HFFc6 (cell line): Measurements from ENCODE around the gene PREX1. TPM values are rescaled to one million over a fixed set of nuclear protein-coding genes. Genes with fewer than 3 reads are reported as not detected.

Source experiments
- DNase-seq: peaks from one replicate; pipeline ENCODE4 v3.0.0-alpha.2; 2018
- H3K27ac Mint-ChIP-seq: 2 replicates; pipeline ENCODE4 v1.8.0; 2020; ENCODE audit warnings: mild to moderate bottlenecking, mixed read lengths
- H3K27me3 Mint-ChIP-seq: 2 replicates; pipeline ENCODE4 v1.8.0; 2021; ENCODE audit warnings: mild to moderate bottlenecking, moderate library complexity, mixed read lengths; ENCODE audit not compliant: insufficient read depth
- H3K36me3 Mint-ChIP-seq: 2 replicates; pipeline ENCODE4 v1.8.0; 2021; ENCODE audit warnings: low read depth, mixed read lengths
- H3K4me1 Mint-ChIP-seq: 2 replicates; pipeline ENCODE4 v1.8.0; 2020; ENCODE audit warnings: low read depth, mixed read lengths
- H3K4me3 Mint-ChIP-seq: 2 replicates; pipeline ENCODE4 v1.8.0; 2020; ENCODE audit warnings: mild to moderate bottlenecking, moderate library complexity, mixed read lengths
- H3K9me3 Mint-ChIP-seq: 2 replicates; pipeline ENCODE4 v1.8.0; 2020; ENCODE audit warnings: mild to moderate bottlenecking, mixed read lengths
- CTCF ChIP-seq: fragments of 200-600 bp; sonication (generic); IDR thresholded peaks from 2 replicates; pipeline ENCODE4 v1.5.0; 2021; ENCODE audit warnings: antibody characterized with exemption, mild to moderate bottlenecking
- total RNA-seq, 6 experiments: library from RNA; stranded (reverse); fragmentation: NEBNext Ultra II Directional; extraction: Animal tissue kit (Norgen Biotek cat#: 25700); gene quantifications; 2 replicates in 1 of 6; 3 replicates in 5 of 6; pipeline ENCODE4 v1.2.3, GENCODE V29; 2021

The PREX1 gene
- total RNA-seq, 6 experiments from 2014 or later, result 1.8 to 4.1 (median 2.8) TPM

GRCh38 chr20:48665785-48666184 is 162.0 kb downstream of the PREX1 start:
- Mint-ChIP-seq H3K27ac (no peak overlapping the region), H3K4me1 (peaks cover 12% of the 10 kb centered on the region; the same call in 1 of the 2 replicates), H3K36me3 (0 out of 2 replicates have a peak, but pooled peaks cover 4% of the 10 kb centered on the region), H3K9me3 (peaks cover 4% of the 10 kb centered on the region; the same call in 1 of the 2 replicates), H3K27me3 (peaks cover 7% of the 10 kb centered on the region), H3K4me3 (no peak overlapping the region)
- no peak for TF ChIP-seq CTCF
- DNase-seq, result no peak

- no peak overlapping the region for H3K4me3 Mint-ChIP-seq
- H3K27ac Mint-ChIP-seq, result no peak overlapping the region
- peaks cover 4% of the 10 kb centered on the region; the same call in 1 of the 2 replicates for H3K9me3 Mint-ChIP-seq
- TF ChIP-seq CTCF, result no peak
- H3K27me3 Mint-ChIP-seq, result peaks cover 5% of the 10 kb centered on the region
- H3K36me3 Mint-ChIP-seq, result 0 out of 2 replicates have a peak, but pooled peaks cover 4% of the 10 kb centered on the region
- peaks cover 8% of the 10 kb centered on the region; the same call in 1 of the 2 replicates for H3K4me1 Mint-ChIP-seq
- no peak for DNase-seq
Observed at GRCh38 chr20:48662711-48663110, 165.1 kb downstream of the PREX1 start.

- 0 out of 2 replicates have a peak, but pooled peaks have one; percentile 14 for TF ChIP-seq CTCF
- 0 out of 2 replicates have a peak, but pooled peaks cover under 1% of the 10 kb centered on the region for H3K36me3 Mint-ChIP-seq
- H3K27ac Mint-ChIP-seq, result no peak overlapping the region
- no peak for DNase-seq
- peaks cover 5% of the 10 kb centered on the region for H3K27me3 Mint-ChIP-seq
- H3K4me1 Mint-ChIP-seq, result peaks cover 8% of the 10 kb centered on the region; the same call in 1 of the 2 replicates
- H3K4me3 Mint-ChIP-seq, result no peak overlapping the region
- peaks cover 1% of the 10 kb centered on the region; the same call in 1 of the 2 replicates for H3K9me3 Mint-ChIP-seq
Observed at GRCh38 chr20:48661575-48662455, 166.0 kb downstream of the PREX1 start.

- DNase-seq, result no peak
- peaks cover 5% of the 10 kb centered on the region for H3K27me3 Mint-ChIP-seq
- peaks cover 8% of the 10 kb centered on the region; the same call in 1 of the 2 replicates for H3K4me1 Mint-ChIP-seq
- H3K27ac Mint-ChIP-seq, result no peak overlapping the region
- no peaks in the 10 kb centered on the region for H3K36me3 Mint-ChIP-seq
- TF ChIP-seq CTCF, result no peak
- no peaks in the 10 kb centered on the region for H3K9me3 Mint-ChIP-seq
- no peak overlapping the region for H3K4me3 Mint-ChIP-seq
Observed at GRCh38 chr20:48660788-48661187, 167.0 kb downstream of the PREX1 start.

- no peaks in the 10 kb centered on the region for H3K36me3 Mint-ChIP-seq
- H3K27ac Mint-ChIP-seq, result no peak overlapping the region
- peaks cover 9% of the 10 kb centered on the region for H3K27me3 Mint-ChIP-seq
- no peak overlapping the region for H3K4me3 Mint-ChIP-seq
- H3K9me3 Mint-ChIP-seq, result no peaks in the 10 kb centered on the region
- peaks cover 8% of the 10 kb centered on the region; the same call in 1 of the 2 replicates for H3K4me1 Mint-ChIP-seq
- TF ChIP-seq CTCF, result no peak
- DNase-seq, result no peak
Observed at GRCh38 chr20:48659858-48660257, 167.9 kb downstream of the PREX1 start.
